HG02973 (cell line): ENCODE data around the gene CHD3.

ENCODE experiments used
- ATAC-seq: cut with Tn5 transposase; IDR thresholded peaks from one replicate; pipeline ENCODE4 v1.9.1; 2021; ENCODE audit warnings: moderate library complexity; ENCODE audit not compliant: unreplicated experiment

The CHD3 gene

GRCh38 chr17:7893187-7893880 lies 4.7 kb downstream of the CHD3 start:
- ATAC-seq = no peak

- no peak for ATAC-seq
These were observed 5.6 kb downstream of the CHD3 start for GRCh38 chr17:7894226-7894625.

GRCh38 chr17:7894866-7895265 lies 6.3 kb downstream of the CHD3 start:
- no peak for ATAC-seq

- ATAC-seq = no peak
These were observed 8.5 kb downstream of the CHD3 start for GRCh38 chr17:7897090-7897489.

GRCh38 chr17:7897773-7898172 lies 9.2 kb downstream of the CHD3 start:
- ATAC-seq = no peak

GRCh38 chr17:7903154-7904103 lies 14.8 kb downstream of the CHD3 start:
- ATAC-seq = no peak

GRCh38 chr17:7909089-7909488 lies 20.5 kb downstream of the CHD3 start:
- ATAC-seq = no peak

GRCh38 chr17:7910281-7910680 lies 21.7 kb downstream of the CHD3 start:
- ATAC-seq = no peak

GRCh38 chr17:7910711-7911110 lies 22.1 kb downstream of the CHD3 start:
- ATAC-seq = no peak

GRCh38 chr17:7911116-7911515 lies 22.5 kb downstream of the CHD3 start:
- ATAC-seq = no peak

GRCh38 chr17:7912927-7913524 lies 24.4 kb downstream of the CHD3 start:
- ATAC-seq = no peak

GRCh38 chr17:7915179-7915610 lies 26.6 kb downstream of the CHD3 start:
- no peak for ATAC-seq

- ATAC-seq = peak; percentile 57
These were observed 27.2 kb downstream of the CHD3 start, which contains the start of gene RNF227 for GRCh38 chr17:7915611-7916384. TSS of gene RNF227 (minus strand) at chr17:7916289. CDS start at chr17:7916195, 94 bp downstream.

- peak; percentile 4 for ATAC-seq
These were observed 27.7 kb downstream of the CHD3 start for GRCh38 chr17:7916385-7916682.

- no peak for ATAC-seq
These were observed 28.2 kb downstream of the CHD3 start for GRCh38 chr17:7916808-7917207.

GRCh38 chr17:7922269-7922844 lies 33.8 kb downstream of the CHD3 start:
- no peak for ATAC-seq

GRCh38 chr17:7922845-7923628 lies 34.4 kb downstream of the CHD3 start:
- no peak for ATAC-seq

- no peak for ATAC-seq
These were observed 39.0 kb downstream of the CHD3 start for GRCh38 chr17:7927596-7927995.

GRCh38 chr17:7929158-7930023 lies 40.8 kb downstream of the CHD3 start, which contains the start of gene KCNAB3:
TSS of gene KCNAB3 (minus strand) at chr17:7929856. CDS start at chr17:7929435, 421 bp downstream.
- ATAC-seq = no peak
